Right lobe of liver (tissue), 4 donors: ENCODE data around the gene CIRBP.

Source experiments
- CTCF ChIP-seq, 4 donors: fragments of 200-600 bp in 3 of 4; fragments of 450-650 bp in 1 of 4; IDR thresholded peaks; one replicate each; pipeline versions ENCODE4 v1.5.1 to v1.8.0; 2016 to 2022; ENCODE audit warnings: antibody characterized with exemption in 4 of 4, mild to moderate bottlenecking in 2 of 4
- POLR2A ChIP-seq: fragments of 450-650 bp; IDR thresholded peaks from one replicate; pipeline ENCODE4 v1.6.1; 2017; ENCODE audit warnings: antibody characterized with exemption, mild to moderate bottlenecking
- donor health status: DM: no; HTN: no; CAD: no.
- donor health status: DM: no; HTN: no; CAD: no.
- donor health status: DM: no; HTN: yes; CAD: no.

GRCh38 chr19:1220976-1221903 is 47.9 kb upstream of the CIRBP start:
- TF ChIP-seq CTCF (IDR thresholded peaks at IDR 0.05) (peak; percentile 68 to 83 (median 78)), POLR2A (no peak)
